Measurements from ENCODE around the gene POFUT1.
"Not testable (repeated sequence)": the region's sequence is repeated elsewhere in the genome, so short reads cannot be mapped to it uniquely, and the experiment has no call there.

POFUT1 gene

DNA sequence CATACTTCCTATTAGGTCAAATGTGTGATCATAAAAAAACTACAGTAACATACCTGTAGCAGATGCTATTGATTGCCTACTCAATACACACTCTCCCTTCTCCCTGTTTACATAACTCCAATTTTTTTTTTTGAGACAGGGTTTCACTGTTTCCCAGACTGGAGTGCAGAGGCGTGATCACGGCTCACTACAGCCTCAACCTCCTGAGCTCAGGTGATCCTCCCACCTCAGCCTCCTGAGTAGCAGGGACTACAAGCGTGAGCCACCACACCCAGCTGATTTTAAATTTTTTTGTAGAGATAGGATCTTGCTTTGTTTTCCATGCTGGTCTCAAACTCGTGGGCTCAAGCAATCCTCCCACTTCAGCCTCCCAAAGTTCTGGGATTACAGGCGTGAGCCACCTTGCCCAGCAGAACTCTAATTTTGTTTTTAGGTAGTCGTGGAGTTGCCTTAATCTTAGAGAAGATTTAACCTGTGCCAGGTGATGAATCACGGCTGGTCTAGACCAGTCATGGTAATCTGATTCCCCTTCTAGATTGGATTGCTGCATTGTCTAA is 55.8 kb downstream of the POFUT1 start:
- in situ Hi-C loops (cut with MboI; ENCODE audit: low sequenced_read_pairs) = no loop called here

DNA sequence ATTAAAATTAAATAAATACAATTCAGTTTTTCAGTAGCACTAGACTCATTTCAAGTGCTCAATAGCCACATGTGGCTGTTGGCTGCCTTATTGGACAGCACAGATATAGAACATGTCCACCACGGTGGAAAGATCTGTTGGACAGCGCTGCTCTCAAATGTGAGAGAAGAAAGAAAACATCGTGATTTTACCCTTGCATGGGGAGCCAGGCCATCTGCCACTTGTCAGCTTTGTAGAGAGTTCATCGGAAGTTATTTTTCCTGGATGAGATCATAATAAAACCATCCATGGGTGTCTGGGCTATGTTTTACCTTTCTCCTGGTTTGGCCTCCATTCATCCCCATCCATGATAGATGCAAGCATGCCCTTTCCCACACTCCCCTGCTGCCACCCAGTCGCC is 63.9 kb downstream of the POFUT1 start:
- in situ Hi-C loops (cut with MboI; ENCODE audit: low sequenced_read_pairs) = no loop called here

DNA sequence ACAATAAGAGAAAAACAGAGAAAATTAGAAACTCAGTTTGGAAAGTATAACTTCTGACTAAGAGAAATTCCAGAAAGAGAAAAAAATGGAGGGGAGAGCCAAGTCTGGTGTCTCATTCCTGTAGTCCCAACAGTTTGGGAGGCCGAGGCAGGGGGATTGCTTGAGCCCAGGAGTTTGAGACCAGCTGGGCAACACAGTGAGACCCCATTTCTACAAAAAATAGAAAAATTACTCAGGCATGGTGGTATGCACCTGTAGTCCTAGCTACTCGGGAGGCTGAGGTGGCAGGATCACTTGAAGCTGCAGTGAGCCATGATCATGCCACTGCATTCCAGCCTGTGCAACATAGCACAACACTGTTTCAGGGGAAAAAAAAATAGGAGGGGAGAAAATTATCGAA is 66.7 kb downstream of the POFUT1 start:
- in situ Hi-C loops (cut with MboI; ENCODE audit: low sequenced_read_pairs) = no loop called here

DNA sequence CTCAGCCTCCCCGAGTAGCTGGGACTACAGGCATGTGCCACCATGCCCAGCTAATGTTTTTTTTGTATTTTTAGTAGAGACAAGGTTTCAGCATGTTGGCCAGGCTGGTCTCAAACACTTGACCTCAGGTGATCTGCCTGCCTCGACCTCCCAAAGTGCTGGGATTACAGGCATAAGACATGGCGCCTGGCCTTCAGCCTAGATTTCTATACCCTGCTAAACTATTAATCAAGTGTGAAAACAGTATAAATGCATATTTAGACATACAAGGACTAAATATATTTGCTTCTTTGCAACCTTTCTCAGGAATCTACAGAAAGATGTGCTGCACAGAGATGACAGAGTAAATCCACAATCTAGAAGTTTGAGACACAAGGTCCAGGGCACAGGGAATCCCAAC is 67.5 kb downstream of the POFUT1 start:
- in situ Hi-C loops (cut with MboI; ENCODE audit: low sequenced_read_pairs) = not testable (repeated sequence)

DNA sequence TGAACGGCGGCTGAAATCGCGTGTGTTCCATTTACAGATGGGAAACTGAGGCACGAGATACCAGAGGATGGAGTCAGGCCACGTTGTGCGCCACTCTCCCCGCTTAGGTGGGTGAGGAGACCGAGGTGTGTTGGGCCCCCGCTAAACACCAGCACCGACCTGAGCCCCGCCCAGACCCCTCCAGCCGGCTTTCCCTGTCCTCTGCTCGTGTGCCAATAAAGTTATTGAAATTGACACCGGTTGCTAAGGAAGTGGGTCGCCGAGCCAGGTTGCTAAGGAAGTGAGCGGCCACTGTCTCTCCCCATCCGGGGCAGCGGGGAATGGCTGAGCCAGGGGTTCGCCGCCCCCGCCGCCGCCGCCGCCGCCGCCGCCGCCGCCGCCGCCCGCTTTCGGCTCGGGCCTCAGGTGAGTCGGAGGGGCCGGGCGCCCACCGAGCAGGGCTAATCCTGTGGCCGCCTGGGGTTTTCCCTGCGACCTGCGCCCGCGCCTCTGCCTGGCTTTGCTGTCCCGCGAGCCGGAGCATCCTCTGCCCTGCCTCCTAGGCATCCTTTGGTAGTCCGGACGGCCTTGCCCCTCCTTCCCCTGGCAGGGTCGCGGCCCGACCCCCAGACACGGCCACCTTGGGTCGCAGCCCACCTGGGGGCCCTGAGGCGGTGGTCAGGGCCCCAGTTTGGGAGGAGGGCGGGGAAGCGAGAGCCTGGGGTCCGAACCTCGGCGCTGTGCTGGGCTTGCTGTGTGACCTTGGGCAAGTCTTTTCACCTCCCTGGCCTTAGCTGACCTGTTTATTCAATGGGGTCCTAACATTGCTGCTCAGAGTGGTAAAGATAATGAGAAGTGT is 69.9 kb downstream of the POFUT1 start, which contains the start of gene KIF3B:
Gene KIF3B, plus strand, starts transcription at position 291 of the 838 bp plus-strand sequence. CDS start 32,127 bp downstream, outside the sequence.
- in situ Hi-C loops (cut with MboI; ENCODE audit: low sequenced_read_pairs) = no loop called here

DNA sequence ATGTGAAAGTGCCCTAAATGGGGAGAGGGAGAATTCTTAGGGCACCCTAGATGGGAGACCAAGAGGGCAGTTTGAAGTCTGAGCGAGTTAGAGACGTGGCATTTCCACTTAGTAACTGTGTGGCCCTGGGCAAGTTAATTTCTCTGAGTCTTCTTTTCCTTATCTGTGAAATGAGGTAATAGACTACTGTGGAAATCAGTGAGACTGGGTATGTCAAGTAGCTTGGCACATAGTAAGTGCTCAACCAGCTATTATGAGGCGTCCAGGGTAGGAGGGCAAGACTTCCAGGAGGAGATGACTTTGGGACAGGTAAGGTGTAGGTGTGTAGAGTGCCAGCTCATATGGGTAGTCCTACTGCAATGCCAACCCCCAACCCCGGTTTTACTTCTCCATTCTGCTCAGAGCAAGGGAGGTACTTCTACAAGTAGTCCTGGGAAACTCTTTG is 70.5 kb downstream of the POFUT1 start:
- in situ Hi-C loops (cut with MboI; ENCODE audit: low sequenced_read_pairs) = no loop called here

DNA sequence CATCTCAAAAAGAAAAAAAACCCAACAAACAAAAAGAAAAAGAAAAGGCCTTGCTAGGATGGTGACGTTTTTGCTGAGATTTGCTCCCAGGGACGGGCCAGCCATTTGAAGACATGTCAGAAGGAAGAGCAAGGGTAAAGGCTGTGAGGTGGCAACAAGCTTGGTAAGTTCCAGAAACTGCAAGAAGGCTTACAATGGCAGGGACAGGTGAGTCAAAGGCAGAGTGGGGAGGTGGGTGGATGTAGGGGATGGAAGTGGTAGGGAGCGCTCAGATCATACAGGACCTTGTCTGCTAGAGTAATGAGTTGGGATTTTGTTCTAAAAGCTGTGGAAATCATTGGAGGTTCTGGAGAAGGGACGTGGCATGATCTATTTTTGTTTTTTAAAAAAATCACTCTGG is 74.0 kb downstream of the POFUT1 start:
- in situ Hi-C loops (cut with MboI; ENCODE audit: low sequenced_read_pairs) = no loop called here

DNA sequence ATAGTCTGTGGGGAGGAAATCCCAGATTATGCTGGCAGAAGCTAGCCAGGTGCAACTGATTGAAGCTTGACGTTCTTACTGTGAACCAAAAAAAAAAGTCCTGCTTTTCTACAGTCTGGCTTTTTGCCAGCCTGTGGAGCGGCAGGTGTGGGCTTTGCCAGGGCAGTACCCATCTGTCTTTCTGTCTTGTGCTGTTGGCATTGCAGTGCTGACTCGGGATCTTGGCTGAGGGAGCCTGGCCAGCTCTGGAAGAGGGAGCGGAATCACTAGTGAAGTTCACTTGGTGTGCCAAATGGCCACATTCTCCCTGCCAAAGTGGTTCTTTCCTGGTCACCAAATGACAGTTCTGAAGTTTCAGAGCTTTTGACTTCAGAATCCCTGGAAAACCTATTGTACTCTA is 74.8 kb downstream of the POFUT1 start:
- in situ Hi-C loops (cut with MboI; ENCODE audit: low sequenced_read_pairs) = no loop called here

DNA sequence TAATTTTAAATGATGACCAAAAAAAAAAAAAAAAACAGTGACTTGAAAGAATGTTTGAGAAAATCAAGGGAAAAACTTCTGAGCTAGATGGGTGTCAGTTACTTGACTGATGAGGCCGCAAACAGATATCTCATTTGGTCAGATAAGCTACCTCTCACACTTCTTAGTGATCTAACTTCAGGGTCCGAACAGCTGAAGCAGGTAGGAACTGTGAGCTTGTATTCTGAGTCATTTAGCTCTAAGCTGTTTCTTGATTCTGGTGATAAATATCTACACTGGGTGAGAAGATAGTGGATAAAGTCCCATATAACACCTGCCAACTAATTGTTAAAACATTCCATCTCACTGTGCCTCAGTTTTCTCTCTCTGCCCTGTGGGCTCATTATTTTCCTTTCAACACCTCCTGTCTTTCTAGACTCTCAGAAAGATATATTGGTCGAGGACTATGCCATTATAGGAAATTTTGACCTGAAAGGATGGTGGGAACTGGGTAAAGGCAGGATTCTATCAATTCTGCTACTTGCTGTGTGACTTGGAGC is 77.5 kb downstream of the POFUT1 start:
- in situ Hi-C loops (cut with MboI; ENCODE audit: low sequenced_read_pairs) = no loop called here

DNA sequence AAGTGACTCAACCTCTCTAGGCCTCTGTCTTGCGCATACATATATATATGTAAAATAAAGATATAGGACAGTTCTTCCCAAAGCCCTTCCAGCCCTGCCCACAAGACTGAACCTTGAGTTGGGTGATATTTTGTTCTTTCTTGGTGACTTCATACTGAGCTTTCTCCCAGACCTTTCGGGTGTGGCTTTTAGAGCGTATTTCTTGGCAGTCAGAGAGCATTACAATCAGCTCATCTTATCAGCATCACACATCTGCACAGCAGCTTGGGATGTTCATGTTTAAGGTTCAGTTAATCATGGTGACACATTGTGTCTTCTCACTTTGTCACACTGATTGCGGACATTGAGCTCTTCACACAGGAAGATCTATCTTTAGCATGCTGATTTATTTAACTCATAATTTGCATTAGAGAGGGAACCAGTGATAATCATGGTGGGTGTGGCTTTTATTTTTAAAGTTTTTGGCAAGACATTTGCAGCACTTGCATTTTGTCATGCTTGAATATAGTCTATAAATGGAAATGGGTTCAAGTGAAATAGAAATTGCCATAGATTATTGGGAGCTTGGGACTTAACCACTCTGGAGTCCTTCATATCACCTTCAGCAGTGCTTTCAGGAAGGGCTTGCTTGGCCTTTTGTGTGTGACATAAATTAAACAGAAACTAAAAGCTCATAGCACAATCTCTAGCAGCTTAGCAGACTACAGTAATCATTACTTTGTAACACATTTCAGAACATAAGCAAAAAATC is 78.1 kb downstream of the POFUT1 start:
- in situ Hi-C loops (cut with MboI; ENCODE audit: low sequenced_read_pairs) = no loop called here

DNA sequence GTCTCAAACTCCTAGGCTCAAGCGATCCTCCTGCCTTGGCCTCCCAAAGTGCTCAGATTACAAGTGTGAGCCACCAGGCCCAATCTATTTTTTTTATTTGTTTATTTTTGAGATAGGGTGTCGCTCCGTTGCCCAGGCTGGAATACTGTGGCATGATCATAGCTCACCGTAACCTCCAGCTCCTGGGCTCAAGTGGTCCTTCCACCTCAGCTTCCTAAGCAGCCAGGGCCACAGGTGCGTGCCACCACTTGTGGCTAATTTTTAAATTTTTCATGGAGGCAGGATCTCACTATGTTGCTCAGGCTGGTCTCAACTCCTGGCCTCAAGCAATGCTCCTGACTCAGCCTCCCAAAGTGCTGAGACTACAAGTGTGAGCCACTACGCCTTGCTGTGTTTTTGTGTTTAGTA is 79.6 kb downstream of the POFUT1 start:
- in situ Hi-C loops (cut with MboI; ENCODE audit: low sequenced_read_pairs) = no loop called here
